Dedifferentiated amniotic fluid mesenchymal stem cell (primary cell): ENCODE data around the gene STK32C.

Experiments used
- DNase-seq: peaks from one replicate; pipeline ENCODE4 v3.0.0-alpha.2; 2016; ENCODE audit errors: extremely low spot score

Gene STK32C

GRCh38 chr10:132265890-132266496 lies 41.8 kb downstream of the STK32C start:
- DNase-seq, result peak; percentile 31

- DNase-seq, result peak; percentile 15
Observed at GRCh38 chr10:132264966-132265889, 42.5 kb downstream of the STK32C start.

- DNase-seq, result no peak
Observed at GRCh38 chr10:132264306-132264950, 43.3 kb downstream of the STK32C start.

- DNase-seq, result no peak
Observed at GRCh38 chr10:132263866-132264265, 43.9 kb downstream of the STK32C start.

DNA sequence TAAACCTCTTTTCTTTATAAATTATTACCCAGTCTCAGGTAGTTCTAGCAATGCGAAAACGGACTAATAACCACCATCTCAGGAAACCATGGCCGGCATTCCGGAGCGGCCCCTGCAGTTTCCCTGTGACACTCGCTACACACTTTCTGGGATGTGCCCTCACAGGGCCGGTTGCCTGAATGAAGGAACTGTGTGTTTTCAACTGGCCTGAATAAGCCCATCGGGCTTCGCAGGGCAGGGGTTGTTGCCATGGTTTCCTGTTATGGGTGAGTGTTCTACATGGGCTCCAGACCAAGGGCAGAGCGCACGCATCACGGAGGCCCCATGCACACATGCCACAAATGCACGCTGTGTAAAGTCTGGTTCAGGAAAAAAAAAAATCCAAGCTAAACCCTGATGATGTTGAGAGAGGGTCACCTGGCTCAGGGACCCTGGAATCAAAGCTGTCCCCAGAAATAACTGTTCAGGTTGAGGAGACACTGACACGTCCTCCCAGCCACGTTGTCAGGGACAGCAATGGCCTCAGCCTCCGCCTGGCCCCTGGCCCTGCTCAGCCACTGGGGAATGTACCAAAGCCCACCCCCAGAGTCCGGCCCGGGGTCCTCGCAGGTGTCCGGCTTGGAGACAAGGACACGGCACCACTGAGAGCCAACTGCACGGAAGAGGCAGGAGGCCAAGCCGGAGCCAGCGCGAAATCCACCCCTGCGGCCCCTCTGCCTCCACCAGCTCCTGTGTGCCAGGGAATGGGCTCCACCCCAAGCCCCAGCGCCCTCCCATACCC lies 47.9 kb downstream of the STK32C start:
- DNase-seq, result no peak

DNA sequence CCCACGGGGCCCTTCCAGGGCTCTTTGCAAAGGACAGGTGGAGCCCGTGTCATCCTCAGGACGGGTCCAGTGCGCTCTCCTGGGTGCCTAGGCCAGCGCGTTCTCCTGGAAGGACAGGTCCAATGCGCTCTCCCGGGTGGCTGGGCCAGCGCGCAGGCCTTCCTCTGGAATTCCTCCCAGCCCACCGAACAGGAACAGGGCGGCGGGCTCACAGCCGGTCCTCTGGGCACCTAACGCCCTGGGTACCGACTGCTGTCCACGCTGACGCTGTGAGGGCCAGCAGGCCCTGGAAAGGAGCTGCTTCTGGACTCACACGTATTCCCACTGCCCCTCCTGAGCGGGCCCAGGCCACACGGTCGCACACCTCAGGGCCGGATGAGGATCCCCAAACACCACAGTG lies 49.3 kb downstream of the STK32C start:
- no peak for DNase-seq

DNA sequence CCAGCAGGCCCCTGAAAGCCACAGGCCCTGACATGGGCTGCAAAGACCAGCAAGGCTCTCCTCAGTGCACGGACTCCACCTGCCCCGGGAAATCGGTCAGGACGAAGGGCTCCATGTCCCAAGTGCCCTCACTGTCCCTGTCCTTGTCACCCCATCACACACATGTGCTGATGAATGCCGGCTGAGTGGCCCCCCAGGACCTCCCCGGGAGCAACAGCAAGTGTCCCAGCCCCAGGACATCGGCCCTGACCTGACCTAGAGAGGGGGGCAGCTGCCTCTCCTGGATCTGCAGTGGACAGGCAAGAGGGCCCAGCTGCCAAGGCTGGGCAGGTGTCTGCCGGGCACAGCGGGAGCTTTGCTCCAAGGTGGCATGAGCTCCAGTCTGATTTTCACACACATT lies 49.8 kb downstream of the STK32C start:
- DNase-seq, result no peak

GRCh38 chr10:132257271-132257670 lies 50.5 kb downstream of the STK32C start:
- no peak for DNase-seq

GRCh38 chr10:132256866-132257265 lies 50.9 kb downstream of the STK32C start:
- no peak for DNase-seq

DNA sequence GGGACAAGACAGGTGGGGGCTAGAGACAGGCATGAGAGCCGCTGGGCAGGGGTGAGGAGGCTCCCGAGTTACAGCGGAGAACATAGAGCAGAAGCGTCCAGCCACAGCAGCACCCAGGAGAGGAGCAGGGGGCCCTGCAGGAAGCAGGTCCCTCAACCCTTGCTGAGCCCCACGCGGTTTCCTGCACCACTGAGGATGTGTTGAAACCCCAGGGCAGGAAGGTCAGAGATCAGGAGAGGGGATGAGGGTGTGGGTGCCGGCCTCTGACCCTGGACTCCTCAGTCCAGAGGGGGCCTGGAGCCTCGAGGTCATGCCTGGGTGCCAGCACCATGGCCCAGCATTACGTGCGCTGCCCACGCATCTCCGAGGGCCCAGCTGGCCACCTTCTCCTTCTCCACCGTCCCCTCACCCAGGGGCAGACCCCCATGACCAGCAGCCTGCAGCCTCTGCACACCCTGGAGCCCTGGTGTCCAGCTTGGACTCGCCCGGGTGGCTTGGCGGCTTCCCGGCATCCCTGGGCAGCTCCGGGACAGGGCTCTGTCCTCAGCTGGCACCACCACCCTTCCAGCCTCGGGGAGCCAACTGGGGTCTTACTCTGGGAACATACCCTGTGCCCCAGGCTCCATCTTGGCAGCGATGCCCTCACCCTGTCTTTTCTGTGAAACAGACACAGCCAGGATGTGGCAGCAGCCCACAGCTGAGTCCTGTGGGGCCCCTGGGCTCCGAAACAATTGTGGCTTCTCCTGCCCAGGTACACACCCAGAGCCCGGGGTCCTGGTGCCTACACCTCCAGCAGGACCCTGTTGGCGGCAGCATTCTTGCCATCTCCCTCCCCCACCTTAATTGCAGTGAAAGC lies 52.0 kb downstream of the STK32C start:
- no peak for DNase-seq

DNA sequence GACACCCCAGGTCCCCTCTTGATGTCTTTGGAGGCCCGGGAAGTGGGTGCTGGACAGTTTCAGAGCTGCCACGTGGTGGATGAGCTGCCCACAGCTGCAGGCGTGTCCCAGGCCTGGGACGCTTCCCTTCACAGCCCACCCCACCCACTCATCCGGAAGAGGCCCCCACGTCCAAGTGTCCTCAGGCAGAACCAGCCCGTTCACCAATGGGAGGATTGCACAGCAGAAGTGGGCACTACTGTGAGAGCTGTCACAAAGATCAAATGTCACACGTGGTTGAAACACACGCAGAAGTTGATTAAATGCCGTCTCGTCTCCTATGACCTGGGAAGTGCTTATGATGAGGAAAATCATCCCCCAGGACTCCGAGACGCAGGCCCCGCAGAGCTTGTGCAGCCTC lies 52.9 kb downstream of the STK32C start:
- DNase-seq, result no peak

DNA sequence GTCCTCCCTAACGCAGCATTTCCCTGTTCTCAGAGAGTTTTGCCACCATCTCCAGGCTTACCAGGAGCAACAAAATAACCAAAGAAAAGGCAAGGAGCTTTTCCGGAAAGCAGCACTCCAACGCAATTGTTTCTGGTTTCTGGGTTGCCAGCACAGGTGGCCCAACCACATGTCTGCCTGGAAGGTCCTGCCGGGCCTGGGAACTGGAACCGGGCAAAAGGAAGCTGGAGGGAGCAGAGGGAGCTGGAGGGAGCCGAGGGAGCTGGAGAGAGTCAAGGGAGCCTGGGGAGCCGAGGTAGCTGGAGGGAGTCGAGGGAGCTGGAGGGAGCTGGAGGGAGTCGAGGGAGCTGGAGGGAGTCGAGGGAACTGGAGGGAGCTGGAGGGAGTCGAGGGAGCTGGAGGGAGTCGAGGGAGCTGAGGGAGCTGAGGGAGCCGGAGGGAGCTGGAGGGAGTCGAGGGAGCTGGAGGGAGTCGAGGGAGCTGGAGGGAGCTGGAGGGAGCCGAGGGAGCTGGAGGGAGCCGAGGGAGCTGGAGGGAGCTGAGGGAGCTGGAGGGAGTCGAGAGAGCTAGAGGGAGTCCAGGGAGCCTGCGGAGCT lies 54.6 kb downstream of the STK32C start:
- no peak for DNase-seq

DNA sequence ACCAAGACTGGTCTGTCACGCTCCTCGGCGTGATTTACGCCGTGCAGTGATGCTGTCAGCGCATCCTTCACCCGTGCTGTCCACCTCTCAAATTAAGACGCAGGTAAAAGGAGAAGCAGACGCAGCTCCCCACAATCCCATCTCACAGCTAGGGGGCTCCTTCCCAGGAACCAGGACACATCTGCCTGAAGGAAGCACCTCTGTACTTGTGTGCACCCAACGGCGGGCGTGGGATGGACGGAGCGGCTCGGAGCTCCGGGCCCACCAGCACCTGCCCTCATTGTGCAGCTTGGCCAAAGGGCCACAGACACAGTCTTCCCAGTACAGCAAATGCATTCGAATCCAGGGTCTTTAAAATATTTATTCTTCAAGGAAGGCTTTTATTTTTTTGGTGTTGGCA lies 55.3 kb downstream of the STK32C start:
- no peak for DNase-seq

- no peak for DNase-seq
Observed at GRCh38 chr10:132251928-132252327, 55.8 kb downstream of the STK32C start.

DNA sequence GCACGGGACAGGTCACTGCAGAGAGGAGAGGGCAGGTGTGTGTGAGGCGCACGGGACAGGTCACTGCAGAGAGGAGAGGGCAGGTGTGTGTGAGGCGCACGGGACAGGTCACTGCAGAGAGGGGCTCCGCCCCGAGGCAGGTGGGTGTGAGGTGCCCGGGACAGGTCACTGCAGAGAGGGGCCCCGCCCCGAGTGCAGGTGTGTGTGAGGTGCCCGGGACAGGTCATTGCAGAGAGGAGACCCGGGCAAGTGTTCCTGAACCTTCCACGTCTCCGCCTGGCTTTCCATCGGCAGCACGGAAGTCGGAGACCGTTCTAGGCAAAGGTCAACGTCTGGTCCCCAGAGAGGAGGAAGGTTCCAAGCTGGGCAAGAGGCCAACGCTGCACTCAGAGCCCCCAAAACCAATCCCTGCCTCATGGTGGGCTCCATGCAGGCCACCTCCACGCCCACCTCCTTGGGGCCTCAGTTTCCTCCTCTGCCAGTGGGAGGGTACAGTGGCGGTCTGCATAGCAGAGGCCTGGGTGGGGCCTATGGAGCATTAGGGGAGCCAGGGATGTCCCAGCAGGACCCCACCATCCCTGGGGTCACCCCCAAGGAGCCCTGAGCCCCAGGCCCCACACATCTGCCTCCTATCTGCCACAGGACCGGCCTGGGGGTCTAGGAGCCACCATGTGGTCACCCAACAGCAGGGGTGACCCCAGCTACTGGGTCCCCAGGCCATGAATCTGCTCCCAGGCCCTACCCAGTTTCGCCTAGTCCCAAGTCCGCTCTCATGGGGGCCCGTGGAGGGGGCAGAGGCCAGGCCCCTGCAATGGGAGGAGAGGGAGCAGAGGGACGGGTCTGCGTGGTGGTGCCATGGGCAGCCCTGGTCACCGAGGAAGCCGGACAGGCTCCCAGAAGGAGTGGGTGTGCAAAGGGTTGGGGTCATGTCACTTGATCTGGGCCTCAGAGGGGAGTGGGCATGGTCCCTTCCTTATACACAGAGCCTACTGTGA lies 57.0 kb downstream of the STK32C start:
- no peak for DNase-seq

GRCh38 chr10:132249824-132250375 lies 57.9 kb downstream of the STK32C start:
- DNase-seq, result no peak

GRCh38 chr10:132249226-132249724 lies 58.5 kb downstream of the STK32C start:
- no peak for DNase-seq

GRCh38 chr10:132248455-132249225 lies 59.1 kb downstream of the STK32C start:
- no peak for DNase-seq
